ENCODE data around the gene PGGT1B. TPM values are rescaled to one million over a fixed set of nuclear protein-coding genes. Genes with fewer than 3 reads are reported as not detected.
"Not testable (repeated sequence)": the region's sequence is repeated elsewhere in the genome, so short reads cannot be mapped to it uniquely, and the experiment has no call there.

The PGGT1B gene
- total RNA-seq, 1 donor from 2014 or later = 7.2 TPM

DNA sequence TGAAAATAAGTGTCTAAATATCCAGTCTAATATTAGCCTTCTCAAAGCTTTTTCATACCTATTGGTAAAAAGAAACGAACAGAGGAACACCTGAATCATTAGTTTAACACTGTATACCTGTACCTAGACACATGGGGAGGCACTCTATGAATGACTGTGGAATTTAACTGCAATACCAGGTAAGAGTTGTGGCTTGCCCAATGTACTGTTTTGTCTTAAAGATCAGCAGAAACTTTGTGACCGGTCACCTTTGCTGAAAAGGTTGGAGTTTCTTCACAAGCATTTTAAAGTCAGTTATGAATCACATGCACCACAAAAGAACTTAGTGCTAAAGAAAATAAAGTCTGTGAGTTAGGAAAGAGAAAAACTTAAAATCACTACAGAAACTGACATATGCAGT is 2.4 kb downstream of the PGGT1B start:
- DNase-seq (ENCODE audit: low read depth) = no peak

DNA sequence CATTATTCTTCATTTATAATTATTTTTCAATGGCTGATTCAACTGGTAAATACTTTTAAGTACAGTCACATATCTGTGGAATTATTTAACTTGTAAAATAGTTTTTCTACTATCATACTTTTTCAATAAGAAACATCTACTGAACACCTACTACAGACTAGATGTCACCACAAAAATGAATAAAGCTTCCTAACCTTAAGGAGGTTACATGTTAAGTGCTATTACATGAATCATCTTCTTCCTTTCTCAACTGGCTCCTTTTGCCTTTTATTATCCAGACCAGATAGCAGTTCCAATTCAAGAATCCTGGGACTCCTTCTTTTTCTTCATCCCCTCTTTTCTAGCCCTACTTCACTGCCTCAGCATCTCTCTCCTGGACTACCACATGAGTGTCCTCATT is 4.7 kb downstream of the PGGT1B start:
- no peaks in the 10 kb centered on the region for H3K27me3 ChIP-seq (ENCODE audit: control insufficient read depth, insufficient read depth, low read length)
- H3K36me3 ChIP-seq (ENCODE audit: control insufficient read depth, insufficient read depth, low read length) = no peaks in the 10 kb centered on the region
- TF ChIP-seq, protein P1, sequence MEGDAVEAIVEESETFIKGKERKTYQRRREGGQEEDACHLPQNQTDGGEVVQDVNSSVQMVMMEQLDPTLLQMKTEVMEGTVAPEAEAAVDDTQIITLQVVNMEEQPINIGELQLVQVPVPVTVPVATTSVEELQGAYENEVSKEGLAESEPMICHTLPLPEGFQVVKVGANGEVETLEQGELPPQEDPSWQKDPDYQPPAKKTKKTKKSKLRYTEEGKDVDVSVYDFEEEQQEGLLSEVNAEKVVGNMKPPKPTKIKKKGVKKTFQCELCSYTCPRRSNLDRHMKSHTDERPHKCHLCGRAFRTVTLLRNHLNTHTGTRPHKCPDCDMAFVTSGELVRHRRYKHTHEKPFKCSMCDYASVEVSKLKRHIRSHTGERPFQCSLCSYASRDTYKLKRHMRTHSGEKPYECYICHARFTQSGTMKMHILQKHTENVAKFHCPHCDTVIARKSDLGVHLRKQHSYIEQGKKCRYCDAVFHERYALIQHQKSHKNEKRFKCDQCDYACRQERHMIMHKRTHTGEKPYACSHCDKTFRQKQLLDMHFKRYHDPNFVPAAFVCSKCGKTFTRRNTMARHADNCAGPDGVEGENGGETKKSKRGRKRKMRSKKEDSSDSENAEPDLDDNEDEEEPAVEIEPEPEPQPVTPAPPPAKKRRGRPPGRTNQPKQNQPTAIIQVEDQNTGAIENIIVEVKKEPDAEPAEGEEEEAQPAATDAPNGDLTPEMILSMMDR (IDR thresholded peaks at IDR 0.05; ENCODE audit: insufficient read depth, low read length, poor library complexity, severe bottlenecking) = no peak
- no peak overlapping the region for H3K4me3 ChIP-seq (ENCODE audit: low read depth, low read length)
- no peak for DNase-seq (ENCODE audit: low read depth)

More for the DNA sequence above, 2.4 kb downstream of the PGGT1B start:
- no peak overlapping the region for H3K4me3 ChIP-seq (ENCODE audit: low read depth, low read length)
- H3K36me3 ChIP-seq (ENCODE audit: control insufficient read depth, insufficient read depth, low read length) = no peaks in the 10 kb centered on the region
- TF ChIP-seq, protein P1 (IDR thresholded peaks at IDR 0.05; ENCODE audit: insufficient read depth, low read length, poor library complexity, severe bottlenecking) = no peak
- H3K27me3 ChIP-seq (ENCODE audit: control insufficient read depth, insufficient read depth, low read length) = no peaks in the 10 kb centered on the region

DNA sequence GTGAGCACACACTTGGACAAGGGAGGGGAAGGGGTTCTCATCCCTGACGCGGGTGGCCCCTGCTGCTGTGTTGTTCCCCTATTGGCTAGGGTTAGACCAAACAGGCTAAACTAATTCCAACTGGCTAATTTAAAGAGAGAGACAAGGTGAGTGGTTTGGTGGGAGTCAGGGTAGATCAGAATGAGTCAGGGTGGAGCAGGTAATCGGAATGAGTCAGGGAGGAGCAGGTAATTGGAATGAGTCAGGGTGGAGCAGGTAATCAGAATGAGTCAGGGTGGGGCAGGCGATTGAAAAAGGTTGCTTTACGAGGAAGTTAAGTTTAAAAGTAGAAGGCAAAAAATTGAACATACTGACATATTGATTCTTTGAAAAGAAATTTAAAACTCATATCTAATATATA is 13.3 kb downstream of the PGGT1B start:
- not testable (repeated sequence) for DNase-seq (ENCODE audit: low read depth); H3K4me3 ChIP-seq (ENCODE audit: low read depth, low read length); H3K27me3 ChIP-seq (ENCODE audit: control insufficient read depth, insufficient read depth, low read length); H3K36me3 ChIP-seq (ENCODE audit: control insufficient read depth, insufficient read depth, low read length)

DNA sequence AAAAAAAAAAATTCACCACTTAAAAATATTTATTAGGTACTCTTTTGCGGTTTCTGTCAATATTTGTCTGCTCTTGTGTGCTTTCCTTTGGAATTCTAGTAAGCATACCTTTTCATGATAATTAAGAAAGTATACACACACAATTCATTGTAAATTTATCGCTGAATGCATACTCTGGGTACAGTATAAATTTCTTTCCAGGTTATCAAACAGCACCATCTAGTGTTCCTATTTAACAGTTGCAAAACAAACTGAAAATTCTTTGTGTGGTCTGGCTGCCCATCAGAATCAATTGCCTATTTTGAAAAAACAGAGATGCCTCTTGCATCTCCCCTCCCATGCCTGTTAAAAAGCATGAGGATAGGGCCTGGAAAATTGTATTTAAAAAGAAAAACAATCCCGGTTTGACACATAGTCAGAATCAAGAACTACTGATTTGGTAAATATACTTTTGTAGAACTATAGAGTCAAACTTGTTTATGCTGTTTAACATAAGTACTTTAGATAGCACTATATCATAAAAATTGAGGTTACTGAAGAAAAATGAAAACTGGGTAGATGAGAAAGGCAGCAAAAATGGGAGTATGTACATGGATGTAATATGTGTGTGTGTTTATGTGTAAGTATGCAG is 16.2 kb downstream of the PGGT1B start:
- H3K36me3 ChIP-seq (ENCODE audit: control insufficient read depth, insufficient read depth, low read length) = no peaks in the 10 kb centered on the region
- H3K4me3 ChIP-seq (ENCODE audit: low read depth, low read length) = no peak overlapping the region
- TF ChIP-seq, protein P1 (IDR thresholded peaks at IDR 0.05; ENCODE audit: insufficient read depth, low read length, poor library complexity, severe bottlenecking) = peak; percentile 55
- DNase-seq (ENCODE audit: low read depth) = no peak
- H3K27me3 ChIP-seq (ENCODE audit: control insufficient read depth, insufficient read depth, low read length) = no peaks in the 10 kb centered on the region

DNA sequence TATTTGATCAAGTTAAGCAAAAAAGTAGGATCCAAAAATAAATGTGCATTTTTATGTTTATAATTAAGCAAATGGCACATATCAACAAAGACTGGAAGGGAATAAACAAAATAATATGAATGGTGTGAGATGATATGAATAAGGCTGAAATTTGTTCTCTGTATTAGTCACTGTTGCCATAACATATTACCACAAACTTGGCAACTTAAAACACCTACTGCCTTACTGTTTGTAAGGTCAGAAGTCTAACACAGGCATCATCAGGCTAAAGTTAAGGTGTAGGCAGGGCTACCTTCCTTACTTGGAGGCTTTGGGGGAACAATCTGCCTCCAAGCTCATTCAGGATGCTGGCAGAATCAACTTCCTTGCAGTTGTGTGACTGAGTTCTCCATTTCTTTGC is 19.3 kb downstream of the PGGT1B start:
- no peaks in the 10 kb centered on the region for H3K27me3 ChIP-seq (ENCODE audit: control insufficient read depth, insufficient read depth, low read length)
- DNase-seq (ENCODE audit: low read depth) = no peak

DNA sequence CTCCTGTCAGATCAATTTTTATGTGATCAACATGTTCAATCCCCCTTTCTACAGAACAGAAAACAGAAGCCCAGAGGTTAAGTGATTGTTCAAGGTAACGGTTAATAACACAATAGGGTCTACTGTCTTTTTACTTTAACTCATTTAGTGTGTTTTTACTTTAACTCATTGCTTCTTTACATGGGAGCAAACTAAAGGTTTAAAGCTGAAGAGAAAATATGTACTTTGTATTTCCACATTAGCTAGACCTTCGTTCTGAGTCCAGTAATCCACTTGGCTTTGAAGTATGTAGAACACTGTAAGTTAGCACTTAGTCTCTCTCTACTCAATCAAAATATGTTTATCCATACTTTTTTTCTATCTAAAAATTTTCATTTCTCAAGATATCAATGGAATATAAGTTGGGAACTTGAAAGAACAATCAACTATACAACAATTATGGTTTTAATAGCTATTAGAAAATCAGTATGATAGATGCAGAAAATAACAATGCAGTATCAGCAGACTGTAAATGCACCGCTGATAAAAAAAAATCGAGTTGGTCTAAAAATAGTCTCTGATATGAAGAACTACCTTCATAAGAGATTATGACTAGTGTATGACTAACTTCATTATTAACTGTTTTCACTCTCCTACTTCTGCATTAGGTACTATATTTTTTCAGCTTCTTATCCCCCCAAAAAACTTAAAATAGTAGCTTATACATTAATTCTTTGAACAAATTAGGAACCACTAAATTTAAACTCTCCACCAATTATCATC is 20.6 kb downstream of the PGGT1B start:
- TF ChIP-seq, protein P1 (IDR thresholded peaks at IDR 0.05; ENCODE audit: insufficient read depth, low read length, poor library complexity, severe bottlenecking) = no peak
- no peak overlapping the region for H3K4me3 ChIP-seq (ENCODE audit: low read depth, low read length)
- no peaks in the 10 kb centered on the region for H3K27me3 ChIP-seq (ENCODE audit: control insufficient read depth, insufficient read depth, low read length)
- no peak for DNase-seq (ENCODE audit: low read depth)
- H3K36me3 ChIP-seq (ENCODE audit: control insufficient read depth, insufficient read depth, low read length) = no peaks in the 10 kb centered on the region

More for the DNA sequence above, 19.3 kb downstream of the PGGT1B start:
- no peaks in the 10 kb centered on the region for H3K36me3 ChIP-seq (ENCODE audit: control insufficient read depth, insufficient read depth, low read length)
- TF ChIP-seq, protein P1 (IDR thresholded peaks at IDR 0.05; ENCODE audit: insufficient read depth, low read length, poor library complexity, severe bottlenecking) = no peak
- no peak overlapping the region for H3K4me3 ChIP-seq (ENCODE audit: low read depth, low read length)
